Muscle of arm (tissue), 12 donors: Measurements from ENCODE around the gene COX7A2L. TPM values are rescaled to one million over a fixed set of nuclear protein-coding genes. Genes with fewer than 3 reads are reported as not detected.
"Not testable (repeated sequence)": the region's sequence is repeated elsewhere in the genome, so short reads cannot be mapped to it uniquely, and the experiment has no call there.

Experiments used
- DNase-seq: peaks from one replicate; pipeline ENCODE4 v3.0.0-alpha.2; 2013
- polyA plus RNA-seq, 12 donors: library from polyadenylated mRNA; unstranded; fragments of 120-200 nt; gene quantifications; one replicate each; pipeline ENCODE4 v1.2.1, GENCODE V29; 2013; ENCODE audit not compliant: insufficient read length in 12 of 12

COX7A2L gene
- polyA plus RNA-seq, 12 donors = 102 to 180 (median 154) TPM; not detected in 1

DNA sequence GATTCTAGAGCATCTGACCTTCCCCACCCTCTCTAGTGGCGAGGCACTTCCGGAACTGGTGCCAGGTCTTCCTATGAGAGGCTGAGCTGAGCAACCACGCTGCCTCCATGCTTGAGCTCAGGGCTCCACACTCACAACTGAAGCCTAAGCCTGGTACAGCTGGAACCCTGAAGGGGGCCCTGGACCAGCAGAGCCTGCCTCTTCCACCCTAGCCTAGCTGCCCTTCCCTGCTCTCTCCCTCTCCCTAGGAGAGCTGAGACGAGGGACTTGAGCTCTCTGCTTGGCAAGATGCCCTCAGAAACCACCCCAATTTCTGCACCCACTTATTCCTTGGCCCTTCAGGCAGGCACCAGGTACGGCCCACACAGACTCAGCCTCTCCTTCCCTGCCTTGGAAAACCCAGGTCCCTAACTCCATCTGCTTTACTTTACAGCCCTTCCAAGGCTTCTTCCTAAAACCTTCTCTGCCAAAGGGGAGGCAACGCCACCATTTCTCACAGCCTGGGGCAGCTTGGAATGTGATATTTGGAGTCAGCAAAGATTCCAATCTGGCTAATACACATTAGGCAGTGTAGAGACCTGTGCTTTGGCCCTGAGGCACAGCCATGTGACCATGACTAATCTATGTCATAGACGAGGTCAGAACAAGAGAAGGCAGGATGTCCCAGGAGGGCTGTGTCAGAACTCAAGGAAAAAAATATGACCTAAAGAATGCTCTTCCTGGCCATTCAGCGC is 18.8 kb downstream of the COX7A2L start:
- DNase-seq = no peak

GRCh38 chr2:42340938-42341636 is 19.9 kb downstream of the COX7A2L start:
- DNase-seq = no peak

GRCh38 chr2:42340045-42340937 is 20.7 kb downstream of the COX7A2L start:
- no peak for DNase-seq

- no peak for DNase-seq
These were observed 21.7 kb downstream of the COX7A2L start for GRCh38 chr2:42339191-42339912.

- no peak for DNase-seq
These were observed 22.3 kb downstream of the COX7A2L start for GRCh38 chr2:42338567-42339190.

DNA sequence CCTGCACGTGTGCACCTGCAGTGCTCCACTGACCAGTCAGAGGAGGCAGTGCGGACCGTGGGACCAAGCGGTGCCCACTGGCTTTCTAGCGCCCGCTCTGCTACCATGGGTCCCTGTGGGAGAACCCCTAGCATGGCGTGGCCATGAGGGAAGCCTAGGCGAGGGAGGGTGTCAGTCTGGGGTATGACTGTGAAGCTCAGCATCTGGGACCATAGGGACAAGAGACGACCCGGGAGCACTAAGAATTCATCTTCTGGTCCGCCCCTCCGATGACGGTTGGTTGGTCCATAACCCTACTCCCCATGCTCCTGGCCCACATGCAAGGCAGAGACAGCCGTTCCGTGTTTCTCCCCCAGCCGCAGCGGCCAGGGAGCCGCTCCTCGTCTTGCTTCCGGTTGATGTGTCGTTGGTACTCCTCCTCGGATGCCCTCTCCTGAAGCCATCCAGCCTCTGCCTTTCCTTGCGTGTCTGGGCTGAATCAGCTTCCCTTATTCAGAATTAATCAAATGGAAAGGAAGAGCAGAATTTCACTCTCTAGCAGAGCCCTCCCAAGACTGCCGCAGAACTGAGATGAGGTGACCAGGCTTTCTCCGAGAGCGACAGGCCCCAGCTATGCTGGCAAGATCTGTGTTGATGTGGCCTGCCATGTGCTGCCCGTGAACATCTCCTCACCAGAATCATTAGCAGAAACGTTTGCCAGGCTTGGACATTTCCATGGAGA is 23.0 kb downstream of the COX7A2L start:
- no peak for DNase-seq

- no peak for DNase-seq
These were observed 23.6 kb downstream of the COX7A2L start for GRCh38 chr2:42337356-42337820.

- no peak for DNase-seq
These were observed 24.6 kb downstream of the COX7A2L start for GRCh38 chr2:42336361-42336965.

DNA sequence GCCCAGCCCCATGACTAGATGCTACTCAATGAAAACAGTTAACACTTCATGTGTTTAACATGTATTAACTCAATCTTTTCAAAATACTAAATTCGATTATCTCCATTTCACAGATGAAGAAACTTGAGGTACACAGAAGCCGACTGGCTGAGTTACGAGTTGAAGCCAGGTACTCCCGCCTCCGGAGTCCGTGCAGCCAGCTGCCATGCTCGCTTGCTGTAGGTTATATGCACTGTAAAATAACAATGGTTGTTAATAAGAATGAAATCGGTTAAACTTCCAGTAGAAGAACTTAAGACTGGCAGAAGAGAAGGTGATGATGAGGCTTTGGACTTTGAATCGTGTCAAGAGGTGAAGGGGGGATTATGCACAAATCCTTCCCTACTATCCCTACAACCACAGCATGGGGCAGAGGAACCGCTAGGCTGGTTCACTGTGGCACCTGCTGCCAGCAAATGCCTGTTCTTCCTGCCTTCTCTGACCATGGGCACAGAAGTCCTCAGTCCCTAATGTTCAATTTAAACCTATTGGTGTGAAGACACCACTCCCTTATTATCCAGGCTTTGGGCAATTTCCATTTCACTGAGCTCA is 25.4 kb downstream of the COX7A2L start:
- DNase-seq = no peak

DNA sequence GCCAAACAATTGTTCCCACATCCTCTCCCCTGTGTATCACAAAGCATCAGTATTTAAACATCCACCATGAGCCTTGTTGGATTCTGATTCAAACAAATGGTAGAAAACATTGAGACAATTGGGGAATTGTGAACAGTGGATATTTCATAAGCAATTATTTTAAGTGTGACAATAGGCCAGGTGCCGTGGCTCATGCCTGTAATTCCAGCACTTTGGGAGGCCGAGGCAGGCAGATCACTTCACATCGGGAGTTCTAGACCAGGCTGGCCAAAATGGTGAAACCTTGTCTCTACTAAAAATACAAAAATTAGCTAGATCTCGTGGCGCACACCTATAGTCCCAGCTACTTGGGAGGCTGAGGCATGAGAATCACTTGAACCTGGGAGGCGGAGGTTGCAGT is 26.2 kb downstream of the COX7A2L start:
- not testable (repeated sequence) for DNase-seq

- no peak for DNase-seq
These were observed 26.8 kb downstream of the COX7A2L start for GRCh38 chr2:42334220-42334619.

GRCh38 chr2:42333579-42333978 is 27.4 kb downstream of the COX7A2L start:
- no peak for DNase-seq

GRCh38 chr2:42332575-42332974 is 28.4 kb downstream of the COX7A2L start:
- no peak for DNase-seq

DNA sequence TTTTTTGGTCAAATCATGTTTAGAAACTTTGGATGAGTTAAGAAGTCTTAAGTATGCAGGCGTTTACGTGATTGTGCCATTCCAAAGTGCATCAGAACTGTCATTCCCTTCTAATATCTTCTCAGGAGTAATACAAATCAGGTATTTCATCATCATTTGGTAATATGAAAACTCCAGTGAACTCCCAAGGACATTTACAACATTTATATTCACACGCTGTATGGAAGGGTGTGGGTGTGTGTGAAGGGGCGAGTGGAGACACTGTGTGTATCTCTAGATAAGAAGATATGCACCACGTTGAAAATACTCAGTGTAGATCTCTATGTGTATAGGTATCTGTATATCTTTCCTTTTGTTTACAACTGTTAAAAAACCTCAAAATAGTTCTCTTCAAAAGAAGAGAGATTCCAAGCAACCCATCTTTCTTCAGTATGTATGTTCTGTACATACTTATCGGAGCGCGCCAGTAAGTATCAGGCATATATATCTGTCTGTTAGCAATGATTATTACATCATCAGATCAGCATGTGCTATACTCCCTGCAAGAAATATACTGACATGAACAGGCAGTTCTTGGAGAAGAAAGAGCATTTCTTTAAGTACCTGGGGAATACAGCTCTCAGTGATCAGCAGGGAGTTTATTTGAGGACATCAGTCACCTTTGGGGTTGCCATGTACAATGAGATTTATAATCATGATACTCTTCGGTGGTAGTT is 29.3 kb downstream of the COX7A2L start:
- no peak for DNase-seq

DNA sequence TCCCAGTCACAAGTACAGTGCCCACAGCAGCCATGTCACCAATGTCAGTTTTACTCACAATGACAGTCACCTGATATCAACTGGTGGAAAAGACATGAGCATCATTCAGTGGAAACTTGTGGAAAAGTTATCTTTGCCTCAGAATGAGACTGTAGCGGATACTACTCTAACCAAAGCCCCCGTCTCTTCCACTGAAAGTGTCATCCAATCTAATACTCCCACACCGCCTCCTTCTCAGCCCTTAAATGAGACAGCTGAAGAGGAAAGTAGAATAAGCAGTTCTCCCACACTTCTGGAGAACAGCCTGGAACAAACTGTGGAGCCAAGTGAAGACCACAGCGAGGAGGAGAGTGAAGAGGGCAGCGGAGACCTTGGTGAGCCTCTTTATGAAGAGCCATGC is 31.3 kb downstream of the COX7A2L start:
- no peak for DNase-seq

GRCh38 chr2:42328923-42329322 is 32.1 kb downstream of the COX7A2L start:
- no peak for DNase-seq

DNA sequence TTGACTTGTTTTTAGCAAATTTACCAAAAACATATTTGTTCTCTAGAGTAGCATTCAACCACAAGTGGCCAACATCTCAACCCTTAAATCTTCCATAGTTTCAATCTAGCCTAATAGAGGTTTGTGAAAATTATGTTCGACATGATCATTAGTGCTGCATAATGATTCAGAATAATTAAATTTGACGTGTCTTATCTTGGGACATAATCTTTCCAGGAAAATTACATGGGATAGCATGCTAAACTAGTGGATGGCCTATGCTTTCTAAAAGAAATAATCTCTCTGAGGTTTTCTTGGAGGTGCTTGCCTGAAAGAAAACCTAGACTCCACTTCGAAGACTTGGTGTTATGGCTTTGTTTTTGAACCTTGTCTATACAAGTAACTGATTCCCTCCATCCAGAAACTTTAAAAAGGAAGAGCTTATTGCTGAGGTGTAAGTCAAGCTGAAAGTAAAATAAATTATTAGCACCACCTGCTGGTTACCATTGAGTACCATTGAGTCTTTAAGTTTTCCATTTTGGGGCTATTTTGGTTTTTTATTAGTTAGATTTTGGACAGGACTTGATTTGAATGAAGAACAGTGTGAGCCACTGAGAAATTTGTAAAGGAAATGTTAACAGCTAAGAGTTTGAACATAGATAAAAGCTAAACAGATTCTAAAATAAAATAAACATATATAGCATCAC is 32.7 kb downstream of the COX7A2L start:
- DNase-seq = peak; percentile 18

DNA sequence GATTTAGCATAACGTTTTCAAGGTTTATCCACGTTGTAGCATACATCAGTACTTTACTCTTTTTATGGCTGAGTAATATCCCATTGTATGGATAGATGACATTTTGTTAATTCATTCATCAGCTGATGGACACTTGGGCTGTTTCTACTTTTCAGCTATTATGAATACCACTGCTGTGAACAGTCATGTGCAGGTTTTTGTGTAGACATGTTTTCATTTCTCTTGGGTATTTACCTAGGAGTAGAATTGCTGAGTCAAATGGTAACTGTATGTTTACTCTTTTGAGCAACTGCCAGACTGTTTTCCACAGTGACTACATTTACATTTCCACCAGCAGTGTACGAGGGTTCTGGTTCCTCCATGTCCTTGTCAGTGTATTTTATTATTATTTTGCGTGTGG is 33.9 kb downstream of the COX7A2L start:
- no peak for DNase-seq
